Liver (tissue), 9 donors: ENCODE data around the gene JMJD6. TPM values are rescaled to one million over a fixed set of nuclear protein-coding genes. Genes with fewer than 3 reads are reported as not detected.
"Not testable (repeated sequence)": the region's sequence is repeated elsewhere in the genome, so short reads cannot be mapped to it uniquely, and the experiment has no call there.

Source experiments
- DNase-seq: peaks from one replicate; pipeline ENCODE4 v3.0.0-alpha.2; 2017; ENCODE audit warnings: low spot score
- H3K27ac ChIP-seq, 2 donors: one replicate each; pipeline ENCODE4 v1.7.0; 2013; ENCODE audit warnings: inconsistent platforms in 2 of 2, low read length in 2 of 2, control low read depth in 1 of 2, low read depth in 1 of 2, mild to moderate bottlenecking in 1 of 2
- H3K27me3 ChIP-seq, 4 donors: one replicate each; pipeline versions ENCODE4 v1.6.1 to v1.7.0; 2013; ENCODE audit warnings: low read length in 3 of 4, inconsistent platforms in 1 of 4, mild to moderate bottlenecking in 1 of 4, moderate library complexity in 1 of 4; ENCODE audit not compliant: control insufficient read depth in 4 of 4, insufficient read depth in 4 of 4
- H3K36me3 ChIP-seq, 4 donors: one replicate each; pipeline versions ENCODE4 v1.6.1 to v1.7.0; 2013; ENCODE audit warnings: low read length in 3 of 4, mild to moderate bottlenecking in 3 of 4, low read depth in 1 of 4, moderate library complexity in 1 of 4; ENCODE audit not compliant: control insufficient read depth in 4 of 4, insufficient read depth in 3 of 4
- H3K4me1 ChIP-seq, 4 donors: one replicate each; pipeline versions ENCODE4 v1.6.1 to v1.7.0; 2013; ENCODE audit warnings: low read length in 3 of 4, mild to moderate bottlenecking in 3 of 4, moderate library complexity in 1 of 4; ENCODE audit not compliant: control insufficient read depth in 4 of 4, insufficient read depth in 4 of 4
- H3K4me3 ChIP-seq, 3 donors: one replicate each; pipeline versions ENCODE4 v1.6.1 to v1.7.0; 2013; ENCODE audit warnings: low read length in 3 of 3, control low read depth in 1 of 3, low read depth in 1 of 3, mild to moderate bottlenecking in 1 of 3
- H3K9ac ChIP-seq, 2 donors: one replicate each; pipeline ENCODE4 v1.7.0; 2013; ENCODE audit warnings: low read length in 2 of 2, mild to moderate bottlenecking in 2 of 2, moderate library complexity in 2 of 2, control low read depth in 1 of 2, low read depth in 1 of 2
- H3K9me3 ChIP-seq, 4 donors: one replicate each; pipeline versions ENCODE4 v1.6.1 to v1.7.0; 2013; ENCODE audit warnings: low read length in 3 of 4; ENCODE audit not compliant: control insufficient read depth in 4 of 4
- ATF3 ChIP-seq: IDR thresholded peaks from 2 replicates; pipeline ENCODE4 v1.6.1; 2016; ENCODE audit warnings: antibody characterized with exemption
- CTCF ChIP-seq: fragments of 150-350 bp; IDR thresholded peaks from 2 replicates; pipeline ENCODE4 v1.5.1; 2017; ENCODE audit warnings: improper control_type of control experiment, low read depth, low read length; ENCODE audit not compliant: missing input control
- EGR1 ChIP-seq, 2 donors: IDR thresholded peaks; 2 replicates each; pipeline ENCODE4 v1.6.1; 2016 to 2018; ENCODE audit warnings: antibody characterized with exemption in 2 of 2, low read depth in 2 of 2
- FOXA1 ChIP-seq: IDR thresholded peaks from 2 replicates; pipeline ENCODE4 v1.6.1; 2016; ENCODE audit warnings: antibody characterized with exemption
- GABPA ChIP-seq, 2 donors: IDR thresholded peaks in 1 of 2; conservative IDR thresholded peaks in 1 of 2; 2 replicates each; pipeline ENCODE4 v1.6.1; 2016; ENCODE audit warnings: antibody characterized with exemption in 2 of 2, mild to moderate bottlenecking in 1 of 2, moderate library complexity in 1 of 2
- HNF4A ChIP-seq, 2 donors: conservative IDR thresholded peaks; 2 replicates each; pipeline ENCODE4 v1.6.1; 2016; ENCODE audit warnings: antibody characterized with exemption in 2 of 2, mild to moderate bottlenecking in 2 of 2
- HNF4G ChIP-seq: IDR thresholded peaks from 2 replicates; pipeline ENCODE4 v1.6.1; 2016; ENCODE audit warnings: antibody characterized with exemption
- JUND ChIP-seq, 2 donors: IDR thresholded peaks; 2 replicates each; pipeline ENCODE4 v1.6.1; 2016; ENCODE audit warnings: antibody characterized with exemption in 2 of 2
- NR2F2 ChIP-seq: IDR thresholded peaks from 2 replicates; pipeline ENCODE4 v1.6.1; 2016; ENCODE audit warnings: antibody characterized with exemption
- RAD21 ChIP-seq, 2 donors: IDR thresholded peaks; 2 replicates each; pipeline ENCODE4 v1.6.1; 2016; ENCODE audit warnings: antibody characterized with exemption in 2 of 2, mild to moderate bottlenecking in 2 of 2
- REST ChIP-seq: IDR thresholded peaks from 2 replicates; pipeline ENCODE4 v1.6.1; 2016; ENCODE audit warnings: antibody characterized with exemption, mild to moderate bottlenecking
- SP1 ChIP-seq: IDR thresholded peaks from 2 replicates; pipeline ENCODE4 v1.6.1; 2018; ENCODE audit warnings: antibody characterized with exemption, mild to moderate bottlenecking
- TAF1 ChIP-seq: conservative IDR thresholded peaks from 2 replicates; pipeline ENCODE4 v1.6.1; 2016; ENCODE audit warnings: antibody characterized with exemption, mild to moderate bottlenecking
- YY1 ChIP-seq: IDR thresholded peaks from 2 replicates; pipeline ENCODE4 v1.6.1; 2016; ENCODE audit warnings: antibody characterized with exemption, mild to moderate bottlenecking
- WGBS: extraction: QIAGEN DNeasy Blood & Tissue Kit; methylation state at CpG from one replicate; pipeline ENCODE4 v1.1.7; 2013; 5-methylcytosine and 5-hydroxymethylcytosine counted together
- polyA plus RNA-seq, 2 donors: library from polyadenylated mRNA; stranded (reverse) in 1 of 2; unstranded in 1 of 2; fragments of 200-250 nt in 1 of 2; fragments of >200 nt in 1 of 2; fragmentation: Nextera tagmentation in 1 of 2; extraction: Ambion mirVana in 1 of 2; gene quantifications; one replicate each; pipeline versions ENCODE4 v1.2.1 to v1.2.3, GENCODE V29; 2013 to 2015
- total RNA-seq, 2 donors: library from RNA; depleted of rRNA; stranded (reverse); fragments of >200 nt; gene quantifications; one replicate each; pipeline ENCODE4 v1.2.3, GENCODE V29; 2014
- TF ChIP-seq, protein P1 (sequence below): IDR thresholded peaks from 2 replicates; pipeline ENCODE4 v1.6.1; 2016; ENCODE audit warnings: antibody characterized with exemption
- donor health status: healthy.
- donor health status: healthy.
- donor health status: healthy.
- donor health status: healthy.
- donor health status: healthy.

The JMJD6 gene
- total and polyA plus RNA-seq, 4 donors, result 9.9 to 16.1 (median 11.2) TPM

GRCh38 chr17:76740329-76741118, 14.1 kb upstream of the JMJD6 start:
- no peak for DNase-seq
- Histone ChIP-seq H3K27me3 (no peaks in the 10 kb centered on the region), H3K4me3 (no peak overlapping the region), H3K36me3 (peaks cover 2 to 16% (median 14%) of the 10 kb centered on the region in 4 donors), H3K27ac (no peak overlapping the region), H3K4me1 (peaks cover 0 to 19% (median 17%) of the 10 kb centered on the region in 4 donors), H3K9me3 (no peaks in the 10 kb centered on the region), H3K9ac (no peak overlapping the region)
- WGBS, result 87% methylated on average over 5 of the region's 5 CpGs
- TF ChIP-seq NR2F2 (no peak), REST (no peak), YY1 (no peak), GABPA (IDR thresholded peaks at IDR 0.05 in 1 of 2, conservative IDR thresholded peaks at IDR 0.05 in 1 of 2) (no peak), HNF4A (conservative IDR thresholded peaks at IDR 0.05) (no peak), SP1 (no peak)

- 97% methylated on average over 17 of the region's 17 CpGs for WGBS
- H3K36me3 ChIP-seq, result peaks cover 2 to 13% (median 10%) of the 10 kb centered on the region in 4 donors
- H3K4me3 ChIP-seq, H3K27me3 ChIP-seq, H3K27ac ChIP-seq, DNase-seq, H3K9ac ChIP-seq, H3K9me3 ChIP-seq: not testable (repeated sequence)
- peaks cover 0 to 28% (median 25%) of the 10 kb centered on the region in 4 donors for H3K4me1 ChIP-seq
Measured at GRCh38 chr17:76739568-76740115, 13.2 kb upstream of the JMJD6 start.

DNA sequence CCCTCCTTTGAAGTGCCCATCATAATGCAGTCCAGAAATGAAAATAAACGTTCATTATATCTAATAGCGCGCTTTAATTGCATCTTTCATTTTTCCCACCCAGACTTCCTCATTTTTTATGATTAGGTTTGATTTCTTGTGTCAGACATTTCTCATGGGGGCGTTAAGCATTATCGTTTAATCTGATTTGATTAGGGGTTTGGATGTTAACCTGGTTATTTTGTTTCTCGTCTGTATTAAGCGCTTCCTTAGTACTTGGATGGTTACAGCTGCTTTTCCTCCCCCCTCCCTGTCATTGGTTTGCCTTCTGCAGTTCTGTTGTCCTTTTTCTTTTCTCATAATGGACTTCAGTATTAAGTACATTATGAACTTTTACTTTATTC, 12.1 kb upstream of the JMJD6 start:
- H3K27ac ChIP-seq, result peak overlapping the region; percentile 93 to 99
- no peaks in the 10 kb centered on the region for H3K9me3 ChIP-seq
- no peak for TF ChIP-seq ATF3
- no peak for TF ChIP-seq CTCF
- TF ChIP-seq REST, result no peak
- no peak for TF ChIP-seq RAD21 (IDR thresholded peaks at IDR 0.05)
- TF ChIP-seq GABPA (IDR thresholded peaks at IDR 0.05 in 1 of 2, conservative IDR thresholded peaks at IDR 0.05 in 1 of 2), result no peak
- TF ChIP-seq HNF4G, result no peak
- TF ChIP-seq NR2F2, result no peak
- TF ChIP-seq HNF4A (conservative IDR thresholded peaks at IDR 0.05), result no peak
- TF ChIP-seq EGR1 (IDR thresholded peaks at IDR 0.05; ENCODE audit: low read depth in 2 of 2), result no peak
- no peak for TF ChIP-seq JUND (IDR thresholded peaks at IDR 0.05)
- TF ChIP-seq, protein P1, sequence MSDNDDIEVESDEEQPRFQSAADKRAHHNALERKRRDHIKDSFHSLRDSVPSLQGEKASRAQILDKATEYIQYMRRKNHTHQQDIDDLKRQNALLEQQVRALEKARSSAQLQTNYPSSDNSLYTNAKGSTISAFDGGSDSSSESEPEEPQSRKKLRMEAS, result no peak
- TF ChIP-seq FOXA1, result no peak
- no peak for TF ChIP-seq TAF1
- WGBS, result 3% methylated on average over 7 of the region's 7 CpGs
- H3K4me1 ChIP-seq, result peaks cover 0 to 40% (median 36%) of the 10 kb centered on the region in 4 donors
- DNase-seq, result no peak
- peak overlapping the region; percentile 40 to 83 for H3K9ac ChIP-seq
- peaks cover 6 to 20% (median 12%) of the 10 kb centered on the region in 4 donors for H3K36me3 ChIP-seq
- peak overlapping the region; percentile 68 to 82 (median 77) for H3K4me3 ChIP-seq
- H3K27me3 ChIP-seq, result no peaks in the 10 kb centered on the region
